Measurements from ENCODE around the gene DGAT2.

Gene DGAT2

GRCh38 chr11:75802021-75802912 lies 33.7 kb downstream of the DGAT2 start:
- H3K27ac ChIP-seq (ENCODE audit: low read depth, low read length) = no peak overlapping the region
- no peak overlapping the region for H2AFZ ChIP-seq (ENCODE audit: low read length, unreplicated experiment)
- no peak overlapping the region for H3K4me3 ChIP-seq (ENCODE audit: low read depth, low read length)
- peaks cover 7% of the 10 kb centered on the region for H3K4me1 ChIP-seq (ENCODE audit: control insufficient read depth, insufficient read depth, low read length, unreplicated experiment)
- no peaks in the 10 kb centered on the region for H3K36me3 ChIP-seq (ENCODE audit: insufficient read depth, low read length)
- no peaks in the 10 kb centered on the region for H3K79me2 ChIP-seq (ENCODE audit: control insufficient read depth, insufficient read depth, low read length, unreplicated experiment)
- no peaks in the 10 kb centered on the region for H3K27me3 ChIP-seq (ENCODE audit: insufficient read depth, low read length)

- no peak overlapping the region for H2AFZ ChIP-seq (ENCODE audit: low read length, unreplicated experiment)
- H3K4me1 ChIP-seq (ENCODE audit: control insufficient read depth, insufficient read depth, low read length, unreplicated experiment) = no peaks in the 10 kb centered on the region
- H3K27me3 ChIP-seq (ENCODE audit: insufficient read depth, low read length) = no peaks in the 10 kb centered on the region
- no peaks in the 10 kb centered on the region for H3K79me2 ChIP-seq (ENCODE audit: control insufficient read depth, insufficient read depth, low read length, unreplicated experiment)
- H3K36me3 ChIP-seq (ENCODE audit: insufficient read depth, low read length) = no peaks in the 10 kb centered on the region
- H3K4me3 ChIP-seq (ENCODE audit: low read depth, low read length) = no peak overlapping the region
- no peak overlapping the region for H3K27ac ChIP-seq (ENCODE audit: low read depth, low read length)
These were observed 34.6 kb downstream of the DGAT2 start for GRCh38 chr11:75802913-75803820.

GRCh38 chr11:75809111-75809510 lies 40.5 kb downstream of the DGAT2 start:
- Histone ChIP-seq H3K4me1 (ENCODE audit: control insufficient read depth, insufficient read depth, low read length, unreplicated experiment) (peaks cover 9% of the 10 kb centered on the region), H3K4me3 (ENCODE audit: low read depth, low read length) (no peak overlapping the region), H3K36me3 (ENCODE audit: insufficient read depth, low read length) (no peaks in the 10 kb centered on the region), H3K79me2 (ENCODE audit: control insufficient read depth, insufficient read depth, low read length, unreplicated experiment) (no peaks in the 10 kb centered on the region), H3K27me3 (ENCODE audit: insufficient read depth, low read length) (no peaks in the 10 kb centered on the region), H2AFZ (ENCODE audit: low read length, unreplicated experiment) (no peak overlapping the region), H3K27ac (ENCODE audit: low read depth, low read length) (no peak overlapping the region)

GRCh38 chr11:75809991-75810390 lies 41.4 kb downstream of the DGAT2 start:
- Histone ChIP-seq H3K4me3 (ENCODE audit: low read depth, low read length) (no peak overlapping the region), H2AFZ (ENCODE audit: low read length, unreplicated experiment) (no peak overlapping the region), H3K27ac (ENCODE audit: low read depth, low read length) (no peak overlapping the region), H3K36me3 (ENCODE audit: insufficient read depth, low read length) (no peaks in the 10 kb centered on the region), H3K27me3 (ENCODE audit: insufficient read depth, low read length) (no peaks in the 10 kb centered on the region), H3K79me2 (ENCODE audit: control insufficient read depth, insufficient read depth, low read length, unreplicated experiment) (no peaks in the 10 kb centered on the region), H3K4me1 (ENCODE audit: control insufficient read depth, insufficient read depth, low read length, unreplicated experiment) (peaks cover 10% of the 10 kb centered on the region)

- Histone ChIP-seq H3K79me2 (ENCODE audit: control insufficient read depth, insufficient read depth, low read length, unreplicated experiment) (peaks cover 7% of the 10 kb centered on the region), H3K27ac (ENCODE audit: low read depth, low read length) (no peak overlapping the region), H3K27me3 (ENCODE audit: insufficient read depth, low read length) (no peaks in the 10 kb centered on the region), H3K4me3 (ENCODE audit: low read depth, low read length) (no peak overlapping the region), H2AFZ (ENCODE audit: low read length, unreplicated experiment) (no peak overlapping the region), H3K36me3 (ENCODE audit: insufficient read depth, low read length) (no peaks in the 10 kb centered on the region), H3K4me1 (ENCODE audit: control insufficient read depth, insufficient read depth, low read length, unreplicated experiment) (peaks cover 10% of the 10 kb centered on the region)
These were observed 42.2 kb downstream of the DGAT2 start for GRCh38 chr11:75810637-75811390.

- no peaks in the 10 kb centered on the region for H3K36me3 ChIP-seq (ENCODE audit: insufficient read depth, low read length)
- H3K27me3 ChIP-seq (ENCODE audit: insufficient read depth, low read length) = no peaks in the 10 kb centered on the region
- H3K4me1 ChIP-seq (ENCODE audit: control insufficient read depth, insufficient read depth, low read length, unreplicated experiment) = peaks cover 10% of the 10 kb centered on the region
- no peak overlapping the region for H2AFZ ChIP-seq (ENCODE audit: low read length, unreplicated experiment)
- no peak overlapping the region for H3K4me3 ChIP-seq (ENCODE audit: low read depth, low read length)
- no peak overlapping the region for H3K27ac ChIP-seq (ENCODE audit: low read depth, low read length)
- H3K79me2 ChIP-seq (ENCODE audit: control insufficient read depth, insufficient read depth, low read length, unreplicated experiment) = peaks cover 13% of the 10 kb centered on the region
These were observed 42.9 kb downstream of the DGAT2 start for GRCh38 chr11:75811485-75811884.

- Histone ChIP-seq H2AFZ (ENCODE audit: low read length, unreplicated experiment) (no peak overlapping the region), H3K4me1 (ENCODE audit: control insufficient read depth, insufficient read depth, low read length, unreplicated experiment) (peaks cover 10% of the 10 kb centered on the region), H3K36me3 (ENCODE audit: insufficient read depth, low read length) (no peaks in the 10 kb centered on the region), H3K4me3 (ENCODE audit: low read depth, low read length) (no peak overlapping the region), H3K79me2 (ENCODE audit: control insufficient read depth, insufficient read depth, low read length, unreplicated experiment) (peaks cover 24% of the 10 kb centered on the region), H3K27me3 (ENCODE audit: insufficient read depth, low read length) (no peaks in the 10 kb centered on the region), H3K27ac (ENCODE audit: low read depth, low read length) (no peak overlapping the region)
These were observed 44.0 kb downstream of the DGAT2 start for GRCh38 chr11:75812542-75813040.

GRCh38 chr11:75813124-75813523 lies 44.5 kb downstream of the DGAT2 start:
- Histone ChIP-seq H3K4me1 (ENCODE audit: control insufficient read depth, insufficient read depth, low read length, unreplicated experiment) (peaks cover 10% of the 10 kb centered on the region), H3K4me3 (ENCODE audit: low read depth, low read length) (no peak overlapping the region), H2AFZ (ENCODE audit: low read length, unreplicated experiment) (no peak overlapping the region), H3K27ac (ENCODE audit: low read depth, low read length) (no peak overlapping the region), H3K36me3 (ENCODE audit: insufficient read depth, low read length) (no peaks in the 10 kb centered on the region), H3K27me3 (ENCODE audit: insufficient read depth, low read length) (no peaks in the 10 kb centered on the region), H3K79me2 (ENCODE audit: control insufficient read depth, insufficient read depth, low read length, unreplicated experiment) (peaks cover 29% of the 10 kb centered on the region)

- no peaks in the 10 kb centered on the region for H3K27me3 ChIP-seq (ENCODE audit: insufficient read depth, low read length)
- peak overlapping the region; percentile 90 for H3K4me3 ChIP-seq (ENCODE audit: low read depth, low read length)
- no peak overlapping the region for H2AFZ ChIP-seq (ENCODE audit: low read length, unreplicated experiment)
- H3K79me2 ChIP-seq (ENCODE audit: control insufficient read depth, insufficient read depth, low read length, unreplicated experiment) = peaks cover 34% of the 10 kb centered on the region
- H3K36me3 ChIP-seq (ENCODE audit: insufficient read depth, low read length) = no peaks in the 10 kb centered on the region
- H3K27ac ChIP-seq (ENCODE audit: low read depth, low read length) = no peak overlapping the region
- peaks cover 10% of the 10 kb centered on the region for H3K4me1 ChIP-seq (ENCODE audit: control insufficient read depth, insufficient read depth, low read length, unreplicated experiment)
These were observed 45.1 kb downstream of the DGAT2 start for GRCh38 chr11:75813622-75814039.

- H3K79me2 ChIP-seq (ENCODE audit: control insufficient read depth, insufficient read depth, low read length, unreplicated experiment) = peaks cover 41% of the 10 kb centered on the region
- peak overlapping the region; percentile 63 for H2AFZ ChIP-seq (ENCODE audit: low read length, unreplicated experiment)
- no peaks in the 10 kb centered on the region for H3K36me3 ChIP-seq (ENCODE audit: insufficient read depth, low read length)
- peaks cover 10% of the 10 kb centered on the region for H3K4me1 ChIP-seq (ENCODE audit: control insufficient read depth, insufficient read depth, low read length, unreplicated experiment)
- H3K27me3 ChIP-seq (ENCODE audit: insufficient read depth, low read length) = no peaks in the 10 kb centered on the region
- peak overlapping the region; percentile 60; the same call in 1 of the 2 replicates for H3K27ac ChIP-seq (ENCODE audit: low read depth, low read length)
- peak overlapping the region; percentile 90 for H3K4me3 ChIP-seq (ENCODE audit: low read depth, low read length)
These were observed 45.7 kb downstream of the DGAT2 start for GRCh38 chr11:75814363-75814676.
